Gastrocnemius medialis (tissue), 4 donors: Measurements from ENCODE around the gene PLCB2. TPM values are rescaled to one million over a fixed set of nuclear protein-coding genes. Genes with fewer than 3 reads are reported as not detected.
A peak's percentile ranks its signal among the peaks of the same experiment; 100 is the strongest.

Source experiments
- ATAC-seq, 2 donors: fragments of 150-250 bp; one replicate each; pipeline ENCODE4 v1.9.1; 2016
- DNase-seq, 2 donors: peaks; one replicate each; pipeline ENCODE4 v3.0.0-alpha.2; 2019
- H3K27ac ChIP-seq, 4 donors: fragments of 200-600 bp; sonication (generic); 1 replicate in 1 of 4; 2 replicates in 3 of 4; pipeline ENCODE4 v1.5.1; 2016 to 2018; ENCODE audit warnings: mild to moderate bottlenecking in 2 of 4, moderate library complexity in 1 of 4
- H3K27me3 ChIP-seq, 3 donors: fragments of 200-600 bp; sonication (generic) in 2 of 3; 1 replicate in 1 of 3; 2 replicates in 2 of 3; pipeline versions ENCODE4 v1.5.1 to v1.6.0; 2016 to 2019; ENCODE audit warnings: mild to moderate bottlenecking in 1 of 3, moderate library complexity in 1 of 3
- H3K36me3 ChIP-seq, 2 donors: fragments of 200-600 bp; sonication (generic) in 1 of 2; one replicate each; pipeline ENCODE4 v1.5.1; 2017 to 2018
- H3K4me1 ChIP-seq, 2 donors: fragments of 200-600 bp; sonication (generic) in 1 of 2; one replicate each; pipeline ENCODE4 v1.5.1; 2016 to 2017; ENCODE audit warnings: mild to moderate bottlenecking in 2 of 2
- H3K4me3 ChIP-seq, 4 donors: fragments of 200-600 bp; sonication (generic) in 3 of 4; 1 replicate in 1 of 4; 2 replicates in 3 of 4; pipeline ENCODE4 v1.5.1; 2016 to 2019; ENCODE audit warnings: mild to moderate bottlenecking in 2 of 4
- H3K9me3 ChIP-seq, 3 donors: fragments of 200-600 bp; sonication (generic) in 2 of 3; 1 replicate in 1 of 3; 2 replicates in 2 of 3; pipeline ENCODE4 v1.5.1; 2016 to 2019
- POLR2A ChIP-seq, 2 donors: fragments of 450-650 bp; IDR thresholded peaks; one replicate each; pipeline ENCODE4 v1.6.1; 2017; ENCODE audit warnings: antibody characterized with exemption in 2 of 2, mild to moderate bottlenecking in 2 of 2, moderate library complexity in 2 of 2
- in situ Hi-C, 4 donors: fragments of 200-750 bp; cut with MboI; loops; one replicate each; pipeline versions ENCODE4 v1.15.0 to v1.8.0; 2017; ENCODE audit warnings: low sequenced_read_pairs in 4 of 4
- intact Hi-C: fragments of 100-400 bp; cut with DNase I; formaldehyde crosslinking; loops from one replicate; pipeline ENCODE4 v1.15.1; 2023; ENCODE audit warnings: low total_unique reads
- total RNA-seq, 4 donors: library from RNA; depleted of rRNA; stranded (reverse); fragments of >200 nt; gene quantifications; one replicate each; pipeline versions ENCODE4 v1.1.0 to v1.2.3, GENCODE V29; 2016
- TF ChIP-seq, protein P1 (sequence below), 5 experiments: fragments of 450-650 bp in 3 of 5; fragments of 200-600 bp in 2 of 5; sonication (generic) in 2 of 5; IDR thresholded peaks in 4 of 5; conservative IDR thresholded peaks in 1 of 5; 1 replicate in 4 of 5; 2 replicates in 1 of 5; pipeline ENCODE4 v1.5.1; 2016 to 2019; ENCODE audit warnings: antibody characterized with exemption in 5 of 5, mild to moderate bottlenecking in 3 of 5, moderate library complexity in 3 of 5

PLCB2 gene
- total RNA-seq, 4 donors from 2014 or later, result 0.72 to 2.0 (median 1.4) TPM; not detected in 1

DNA sequence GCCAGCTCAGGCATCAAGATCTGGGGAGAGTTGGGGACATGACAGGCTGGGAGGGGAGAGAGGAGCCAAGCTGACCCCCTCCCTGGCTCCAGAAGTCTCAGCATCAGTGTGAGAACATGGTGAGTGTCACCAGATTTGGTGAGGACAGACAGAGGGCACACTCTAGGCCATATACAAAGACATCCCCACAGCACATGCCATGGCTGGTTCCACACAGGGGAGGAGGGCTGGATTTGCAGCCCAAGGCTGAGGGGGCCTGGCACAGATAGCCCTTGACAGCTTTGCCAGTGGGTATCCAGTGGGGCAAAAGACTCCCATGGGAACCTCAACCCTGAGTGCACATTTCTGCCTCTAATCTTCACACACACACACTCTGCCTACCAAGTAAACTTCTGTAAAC, 14.7 kb downstream of the PLCB2 start:
- no peak for TF ChIP-seq POLR2A (IDR thresholded peaks at IDR 0.05)
- TF ChIP-seq, protein P1, sequence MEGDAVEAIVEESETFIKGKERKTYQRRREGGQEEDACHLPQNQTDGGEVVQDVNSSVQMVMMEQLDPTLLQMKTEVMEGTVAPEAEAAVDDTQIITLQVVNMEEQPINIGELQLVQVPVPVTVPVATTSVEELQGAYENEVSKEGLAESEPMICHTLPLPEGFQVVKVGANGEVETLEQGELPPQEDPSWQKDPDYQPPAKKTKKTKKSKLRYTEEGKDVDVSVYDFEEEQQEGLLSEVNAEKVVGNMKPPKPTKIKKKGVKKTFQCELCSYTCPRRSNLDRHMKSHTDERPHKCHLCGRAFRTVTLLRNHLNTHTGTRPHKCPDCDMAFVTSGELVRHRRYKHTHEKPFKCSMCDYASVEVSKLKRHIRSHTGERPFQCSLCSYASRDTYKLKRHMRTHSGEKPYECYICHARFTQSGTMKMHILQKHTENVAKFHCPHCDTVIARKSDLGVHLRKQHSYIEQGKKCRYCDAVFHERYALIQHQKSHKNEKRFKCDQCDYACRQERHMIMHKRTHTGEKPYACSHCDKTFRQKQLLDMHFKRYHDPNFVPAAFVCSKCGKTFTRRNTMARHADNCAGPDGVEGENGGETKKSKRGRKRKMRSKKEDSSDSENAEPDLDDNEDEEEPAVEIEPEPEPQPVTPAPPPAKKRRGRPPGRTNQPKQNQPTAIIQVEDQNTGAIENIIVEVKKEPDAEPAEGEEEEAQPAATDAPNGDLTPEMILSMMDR (IDR thresholded peaks at IDR 0.05 in 4 of 5, conservative IDR thresholded peaks at IDR 0.05 in 1 of 5), result no peak
- peaks cover 0 to 16% (median 0%) of the 10 kb centered on the region in 3 donors for H3K27me3 ChIP-seq
- no peak overlapping the region for H3K4me3 ChIP-seq
- peaks cover 0 to 9% of the 10 kb centered on the region in 2 donors for H3K4me1 ChIP-seq
- H3K36me3 ChIP-seq, result no peaks in the 10 kb centered on the region
- ATAC-seq (no peak), DNase-seq (no peak)
- in situ Hi-C loops (no loop called here), intact Hi-C loops (no loop called here)
- H3K9me3 ChIP-seq, result no peaks in the 10 kb centered on the region
- no peak overlapping the region for H3K27ac ChIP-seq

DNA sequence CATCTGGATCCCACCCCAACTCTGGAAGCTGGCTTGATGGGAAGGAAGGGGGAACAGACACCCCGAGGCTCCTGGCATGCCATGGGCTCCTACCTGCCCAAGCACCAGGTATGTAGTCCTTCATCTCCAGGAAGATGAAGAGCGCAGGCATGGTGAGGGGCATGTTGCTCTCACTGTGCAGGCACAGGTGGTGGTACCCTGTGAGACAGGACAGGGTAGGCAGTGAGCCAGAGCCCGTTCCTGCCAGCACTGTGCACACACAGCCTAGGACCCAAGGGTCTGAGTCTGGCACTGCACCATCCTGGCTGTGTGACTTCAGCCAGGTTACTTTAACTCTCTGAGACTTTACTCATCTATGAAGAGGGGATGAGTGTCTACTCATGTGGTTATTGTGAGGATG, 15.5 kb downstream of the PLCB2 start:
- TF ChIP-seq, protein P1 (IDR thresholded peaks at IDR 0.05 in 4 of 5, conservative IDR thresholded peaks at IDR 0.05 in 1 of 5), result no peak
- TF ChIP-seq POLR2A (IDR thresholded peaks at IDR 0.05), result no peak
- in situ Hi-C loops (no loop called here), intact Hi-C loops (no loop called here)
- Histone ChIP-seq H3K27ac (no peak overlapping the region), H3K27me3 (peaks cover 0 to 16% (median 0%) of the 10 kb centered on the region in 3 donors), H3K36me3 (no peaks in the 10 kb centered on the region), H3K4me1 (peaks cover 0 to 9% of the 10 kb centered on the region in 2 donors), H3K4me3 (no peak overlapping the region), H3K9me3 (no peaks in the 10 kb centered on the region)
- ATAC-seq (no peak), DNase-seq (no peak)

DNA sequence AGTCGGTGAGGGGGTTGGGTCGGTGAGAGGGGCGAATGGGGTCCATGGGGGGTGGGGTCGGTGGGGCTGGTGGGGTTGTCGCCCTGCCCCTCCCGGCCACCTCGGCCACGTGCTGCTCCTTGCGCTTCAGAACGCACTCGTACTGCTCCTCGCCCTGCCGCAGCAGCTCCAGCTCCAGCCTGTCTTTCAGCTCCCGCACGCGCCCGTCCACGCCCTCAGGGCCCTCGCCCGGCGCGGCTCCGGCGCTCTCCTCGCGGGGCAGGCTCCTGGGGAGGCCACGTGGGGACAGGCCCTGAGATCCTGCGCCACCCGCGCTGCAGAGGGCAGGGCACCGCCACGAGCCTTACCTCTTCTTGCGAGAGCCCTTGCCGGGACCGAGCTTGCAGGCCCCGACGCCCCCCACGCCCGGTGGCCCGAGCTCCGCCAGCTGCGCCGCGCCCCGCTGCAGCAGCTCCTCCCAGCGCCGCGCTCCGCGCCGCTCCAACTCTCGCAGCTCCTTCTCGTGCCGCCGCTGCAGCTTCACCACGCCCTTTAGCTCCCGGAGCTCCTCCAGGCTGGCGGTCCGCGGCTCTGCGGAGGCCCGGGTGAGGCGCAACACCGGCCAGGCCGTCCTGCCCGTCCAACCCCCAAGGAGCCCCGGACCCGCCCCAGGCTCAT, 16.7 kb downstream of the PLCB2 start:
- Histone ChIP-seq H3K9me3 (no peaks in the 10 kb centered on the region), H3K4me3 (peak overlapping the region; percentile 28 to 45 (median 37)), H3K27ac (no peak overlapping the region), H3K27me3 (peaks cover 0 to 16% (median 0%) of the 10 kb centered on the region in 3 donors), H3K36me3 (no peaks in the 10 kb centered on the region), H3K4me1 (peaks cover 0 to 9% of the 10 kb centered on the region in 2 donors)
- intact Hi-C loops, result no loop called here
- no peak for TF ChIP-seq POLR2A (IDR thresholded peaks at IDR 0.05)
- TF ChIP-seq, protein P1 (IDR thresholded peaks at IDR 0.05 in 4 of 5, conservative IDR thresholded peaks at IDR 0.05 in 1 of 5), result no peak
- no peak for DNase-seq
- in situ Hi-C loops, result no loop called here
- ATAC-seq, result peak in 1 of 2 donors; percentile 32

DNA sequence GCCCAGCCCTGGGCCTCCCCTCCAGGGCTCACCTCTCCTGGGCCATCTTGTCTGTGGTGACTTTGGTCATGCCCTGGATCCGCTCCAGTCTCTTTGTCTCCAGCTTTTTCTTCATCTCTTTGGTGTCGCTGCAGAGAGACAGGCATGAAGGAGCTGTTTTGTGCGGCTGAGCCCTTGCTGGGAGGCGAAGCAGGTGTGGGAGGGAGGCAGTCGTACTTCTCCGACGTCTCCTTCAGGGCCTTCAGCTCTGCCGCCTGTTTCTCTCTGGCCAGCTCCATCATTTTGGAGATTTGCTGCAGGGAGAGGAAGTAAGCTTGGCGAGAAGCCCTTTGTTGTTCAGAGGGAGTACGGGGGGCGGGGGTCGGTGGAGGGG, 17.2 kb downstream of the PLCB2 start:
- Histone ChIP-seq H3K27ac (no peak overlapping the region), H3K4me1 (peaks cover 0 to 9% of the 10 kb centered on the region in 2 donors), H3K36me3 (no peaks in the 10 kb centered on the region), H3K4me3 (no peak overlapping the region), H3K27me3 (peaks cover 0 to 16% (median 0%) of the 10 kb centered on the region in 3 donors), H3K9me3 (no peaks in the 10 kb centered on the region)
- in situ Hi-C loops (no loop called here), intact Hi-C loops (no loop called here)
- no peak for ATAC-seq
- no peak for TF ChIP-seq POLR2A (IDR thresholded peaks at IDR 0.05)
- TF ChIP-seq, protein P1 (IDR thresholded peaks at IDR 0.05 in 4 of 5, conservative IDR thresholded peaks at IDR 0.05 in 1 of 5), result no peak
- DNase-seq, result no peak
